Body of pancreas (tissue), 4 donors: ENCODE data around the gene WRAP73. TPM values are rescaled to one million over a fixed set of nuclear protein-coding genes. Genes with fewer than 3 reads are reported as not detected.

Source experiments
- ATAC-seq: fragments of 150-250 bp; one replicate; pipeline ENCODE4 v1.9.1; 2016
- DNase-seq, 4 donors: peaks; one replicate each; pipeline ENCODE4 v3.0.0-alpha.2; 2019
- H3K27ac ChIP-seq, 4 donors: fragments of 200-600 bp; sonication (generic); 1 replicate in 3 of 4; 2 replicates in 1 of 4; pipeline versions ENCODE4 v1.5.1 to v1.6.1; 2016 to 2019; ENCODE audit warnings: mild to moderate bottlenecking in 1 of 4, mixed read lengths in 1 of 4, moderate library complexity in 1 of 4
- H3K27me3 ChIP-seq, 2 donors: fragments of 200-600 bp; sonication (generic); one replicate each; pipeline ENCODE4 v1.6.0; 2016; ENCODE audit warnings: mild to moderate bottlenecking in 1 of 2
- H3K36me3 ChIP-seq, 2 donors: fragments of 200-600 bp; sonication (generic); replicated peaks in 1 of 2; 2 replicates each; pipeline ENCODE4 v1.5.1; 2016; ENCODE audit warnings: low read depth in 2 of 2; ENCODE audit not compliant: insufficient read depth in 1 of 2
- H3K4me1 ChIP-seq: fragments of 200-600 bp; sonication (generic); one replicate; pipeline ENCODE4 v1.6.0; 2016
- H3K4me3 ChIP-seq, 2 donors: fragments of 200-600 bp; sonication (generic); 1 replicate in 1 of 2; 2 replicates in 1 of 2; pipeline ENCODE4 v1.5.1; 2016 to 2019
- H3K9me3 ChIP-seq, 3 donors: fragments of 200-600 bp; sonication (generic); 1 replicate in 2 of 3; 2 replicates in 1 of 3; pipeline ENCODE4 v1.5.1; 2016
- POLR2A ChIP-seq, 3 donors: fragments of 450-650 bp; IDR thresholded peaks; one replicate each; pipeline ENCODE4 v1.6.1; 2016; ENCODE audit warnings: antibody characterized with exemption in 3 of 3, mild to moderate bottlenecking in 2 of 3
- WGBS, 2 donors: methylation state at CpG; one replicate each; pipeline ENCODE4 v1.1.5; 2017; 5-methylcytosine and 5-hydroxymethylcytosine counted together
- intact Hi-C: fragments of 100-400 bp; cut with DNase I; formaldehyde crosslinking; loops from one replicate; pipeline ENCODE4 v1.15.1; 2023
- total RNA-seq, 2 donors: library from RNA; depleted of rRNA; stranded (reverse); fragments of >200 nt; gene quantifications; one replicate each; pipeline ENCODE4 v1.1.0, GENCODE V29; 2016
- TF ChIP-seq, protein P1 (sequence below), 7 experiments: fragments of 450-650 bp in 4 of 7; fragments of 200-600 bp in 3 of 7; sonication (generic) in 3 of 7; IDR thresholded peaks; one replicate each; pipeline ENCODE4 v1.5.1; 2016 to 2019; ENCODE audit warnings: antibody characterized with exemption in 7 of 7

WRAP73 gene
- total RNA-seq, 2 donors from 2014 or later: 7.8 to 35.6 TPM

DNA sequence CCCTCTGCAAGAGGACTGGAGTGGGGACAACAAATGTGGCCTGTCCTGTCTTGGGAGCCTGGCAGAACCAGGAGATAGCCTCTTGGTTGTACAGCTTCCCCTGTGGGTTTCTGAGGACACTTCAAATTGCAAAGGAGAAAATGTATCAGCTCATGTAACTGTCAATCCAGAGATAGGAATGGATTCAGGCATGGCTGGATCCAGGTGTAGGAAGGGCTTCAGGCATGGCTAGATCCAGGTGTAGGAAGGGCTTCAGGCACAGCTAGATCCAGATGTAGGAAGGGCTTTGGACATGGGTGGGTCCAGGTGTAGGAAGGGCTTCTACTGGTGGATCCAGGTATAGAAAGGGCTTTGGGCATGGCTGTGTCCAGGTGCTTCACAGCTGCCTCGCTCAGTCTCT lies 33.3 kb upstream of the WRAP73 start:
- Histone ChIP-seq H3K27me3 (no peaks in the 10 kb centered on the region), H3K27ac (no peak overlapping the region), H3K4me1 (no peaks in the 10 kb centered on the region), H3K9me3 (no peaks in the 10 kb centered on the region), H3K36me3 (no peaks in the 10 kb centered on the region), H3K4me3 (no peak overlapping the region)
- no peak for DNase-seq
- WGBS, 2 donors: 92 to 100% methylated on average over 1 of the region's 1 CpG
- ATAC-seq: no peak
- intact Hi-C loops: no loop called here
- no peak for TF ChIP-seq POLR2A (IDR thresholded peaks at IDR 0.05)
- TF ChIP-seq, protein P1, sequence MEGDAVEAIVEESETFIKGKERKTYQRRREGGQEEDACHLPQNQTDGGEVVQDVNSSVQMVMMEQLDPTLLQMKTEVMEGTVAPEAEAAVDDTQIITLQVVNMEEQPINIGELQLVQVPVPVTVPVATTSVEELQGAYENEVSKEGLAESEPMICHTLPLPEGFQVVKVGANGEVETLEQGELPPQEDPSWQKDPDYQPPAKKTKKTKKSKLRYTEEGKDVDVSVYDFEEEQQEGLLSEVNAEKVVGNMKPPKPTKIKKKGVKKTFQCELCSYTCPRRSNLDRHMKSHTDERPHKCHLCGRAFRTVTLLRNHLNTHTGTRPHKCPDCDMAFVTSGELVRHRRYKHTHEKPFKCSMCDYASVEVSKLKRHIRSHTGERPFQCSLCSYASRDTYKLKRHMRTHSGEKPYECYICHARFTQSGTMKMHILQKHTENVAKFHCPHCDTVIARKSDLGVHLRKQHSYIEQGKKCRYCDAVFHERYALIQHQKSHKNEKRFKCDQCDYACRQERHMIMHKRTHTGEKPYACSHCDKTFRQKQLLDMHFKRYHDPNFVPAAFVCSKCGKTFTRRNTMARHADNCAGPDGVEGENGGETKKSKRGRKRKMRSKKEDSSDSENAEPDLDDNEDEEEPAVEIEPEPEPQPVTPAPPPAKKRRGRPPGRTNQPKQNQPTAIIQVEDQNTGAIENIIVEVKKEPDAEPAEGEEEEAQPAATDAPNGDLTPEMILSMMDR (IDR thresholded peaks at IDR 0.05): no peak

DNA sequence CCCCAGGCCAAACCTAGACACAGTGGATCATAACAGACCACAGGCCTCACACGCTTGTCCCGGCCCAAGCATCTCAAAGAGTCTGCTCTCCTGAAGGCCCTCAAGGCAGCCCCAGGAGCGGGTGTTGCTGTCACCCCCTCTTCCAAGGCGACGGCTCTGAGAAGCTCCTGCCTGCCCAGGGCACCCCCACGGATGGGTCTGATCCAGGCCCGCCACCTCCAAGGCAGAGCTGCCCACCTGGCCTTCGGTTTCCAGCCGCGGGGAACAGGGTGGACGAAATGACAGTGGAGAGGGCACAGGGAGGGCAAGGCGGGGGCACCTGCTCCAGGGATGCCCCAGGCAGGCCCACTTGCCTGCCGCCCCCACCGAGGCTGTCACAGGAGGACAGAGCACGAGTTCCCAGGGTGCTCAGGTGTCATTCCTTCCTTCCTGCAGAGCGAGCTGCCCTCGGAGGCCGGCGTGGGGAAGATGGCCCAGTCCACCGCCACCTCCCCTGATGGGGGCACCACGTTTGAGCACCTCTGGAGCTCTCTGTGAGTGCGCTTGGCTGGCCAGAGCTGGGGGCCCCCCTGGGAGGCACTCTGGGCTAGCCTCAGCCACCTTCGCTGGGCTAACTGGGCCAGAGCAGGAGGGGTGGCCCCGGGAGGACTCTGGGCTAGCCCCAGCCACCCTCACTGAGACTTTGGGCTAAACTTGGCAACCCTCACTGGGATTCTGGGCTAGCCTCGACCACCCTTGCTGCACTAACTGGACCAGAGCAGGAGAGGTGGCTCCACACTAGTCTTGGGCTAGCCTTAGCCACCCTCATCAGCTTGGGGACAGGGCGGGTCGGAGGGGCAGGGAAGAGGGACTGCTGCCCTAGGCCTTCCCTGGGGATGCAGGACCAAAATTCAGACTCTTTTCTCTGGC lies 32.2 kb upstream of the WRAP73 start:
- H3K4me1 ChIP-seq: no peaks in the 10 kb centered on the region

DNA sequence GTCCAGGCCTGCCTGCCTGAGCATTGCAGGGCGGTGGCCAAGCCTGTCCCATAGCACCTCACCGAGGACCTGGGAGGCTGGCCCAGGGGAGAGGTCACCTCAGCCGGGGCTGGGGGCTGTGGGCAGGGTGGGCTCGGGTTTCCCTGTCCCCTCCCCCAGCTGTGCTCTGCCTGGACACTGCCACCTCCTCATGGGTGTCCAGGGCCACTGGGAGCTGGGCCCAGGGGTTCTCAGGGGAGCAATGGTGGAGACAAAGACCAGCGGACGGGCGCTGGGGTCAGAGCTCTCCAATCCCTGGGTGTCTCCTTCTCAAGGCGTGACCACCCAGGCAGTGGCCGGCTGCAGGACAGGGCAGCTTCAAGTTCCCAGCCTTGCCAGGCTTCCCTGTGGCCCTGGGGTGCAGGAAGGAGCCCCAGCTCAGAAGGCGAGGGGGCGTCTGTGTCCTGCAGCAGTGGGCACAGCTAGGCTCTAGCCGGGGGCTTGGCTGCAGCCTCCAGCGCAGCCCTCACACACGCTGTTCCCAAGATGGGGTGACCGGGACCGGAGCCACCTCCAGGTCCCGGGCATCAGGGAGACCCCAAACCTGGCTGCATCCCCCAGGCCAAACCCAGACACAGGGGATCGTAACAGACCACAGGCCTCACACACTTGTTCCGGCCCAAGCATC lies 31.5 kb upstream of the WRAP73 start:
- no peak for DNase-seq
- intact Hi-C loops: no loop called here

More for the DNA sequence above, 32.2 kb upstream of the WRAP73 start:
- Histone ChIP-seq H3K27ac (no peak overlapping the region), H3K9me3 (no peaks in the 10 kb centered on the region), H3K27me3 (no peaks in the 10 kb centered on the region), H3K36me3 (no peaks in the 10 kb centered on the region), H3K4me3 (no peak overlapping the region)
- ATAC-seq (no peak), DNase-seq (no peak)
- WGBS, 2 donors: 86 to 92% methylated on average over 14 to 26 of the region's 27 CpGs
- TF ChIP-seq POLR2A (IDR thresholded peaks at IDR 0.05): no peak
- TF ChIP-seq, protein P1 (IDR thresholded peaks at IDR 0.05): no peak
- intact Hi-C loops: no loop called here

DNA sequence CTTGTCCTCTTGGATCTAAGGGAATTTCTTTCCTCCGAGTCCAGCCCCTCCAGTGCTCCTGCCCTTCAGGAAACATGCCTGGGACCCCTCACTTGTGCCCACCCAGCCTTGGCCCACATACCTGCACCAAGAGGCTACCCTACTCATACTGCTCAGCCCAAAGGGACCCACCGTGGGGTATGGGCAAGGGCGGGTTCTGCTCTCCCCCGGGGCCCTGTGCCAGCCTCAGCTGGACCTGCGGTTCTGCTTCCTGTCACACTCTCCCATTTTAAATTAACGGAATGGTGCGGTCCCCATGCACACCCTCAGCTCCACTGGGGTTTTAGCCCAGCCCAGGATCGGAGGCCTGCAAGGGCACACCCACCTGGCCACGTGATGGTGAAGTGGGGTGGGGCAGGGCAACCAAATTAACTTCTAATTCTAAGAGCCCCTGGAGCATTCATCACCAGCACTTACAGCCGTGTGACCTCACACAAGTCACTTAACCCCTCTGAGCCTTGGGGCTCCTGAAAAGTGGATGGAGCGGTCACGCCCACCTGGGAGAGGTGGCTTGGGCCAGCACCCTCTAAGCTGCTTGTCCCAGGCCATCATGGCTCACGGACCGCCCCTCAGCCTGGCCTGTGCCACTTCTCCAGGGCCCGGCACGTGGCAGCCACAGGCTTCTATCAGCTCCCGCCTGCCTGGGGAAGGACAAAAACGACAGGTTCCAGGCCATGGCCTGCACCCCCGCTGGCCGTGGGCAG lies 30.8 kb upstream of the WRAP73 start:
- no peaks in the 10 kb centered on the region for H3K9me3 ChIP-seq
- H3K27ac ChIP-seq: no peak overlapping the region
- TF ChIP-seq, protein P1 (IDR thresholded peaks at IDR 0.05): no peak
- no peak for TF ChIP-seq POLR2A (IDR thresholded peaks at IDR 0.05)
- no peak overlapping the region for H3K4me3 ChIP-seq
- WGBS, 2 donors: 78 to 86% methylated on average over 1 to 19 of the region's 20 CpGs
- peaks cover under 1% of the 10 kb centered on the region for H3K4me1 ChIP-seq
- ATAC-seq (no peak), DNase-seq (no peak)
- intact Hi-C loops: no loop called here
- no peaks in the 10 kb centered on the region for H3K36me3 ChIP-seq
- H3K27me3 ChIP-seq: no peaks in the 10 kb centered on the region

More for the DNA sequence above, 31.5 kb upstream of the WRAP73 start:
- Histone ChIP-seq H3K4me3 (no peak overlapping the region), H3K4me1 (no peaks in the 10 kb centered on the region), H3K27ac (no peak overlapping the region), H3K36me3 (no peaks in the 10 kb centered on the region), H3K27me3 (no peaks in the 10 kb centered on the region), H3K9me3 (no peaks in the 10 kb centered on the region)
- WGBS, 2 donors: 81 to 86% methylated on average over 3 to 16 of the region's 19 CpGs
- TF ChIP-seq POLR2A (IDR thresholded peaks at IDR 0.05): no peak
- ATAC-seq: no peak
